SIG-M5 (cell line): ENCODE measurements around the gene PITPNC1.
"Not testable (repeated sequence)": the region's sequence is repeated elsewhere in the genome, so short reads cannot be mapped to it uniquely, and the experiment has no call there.

Source experiments
- DNase-seq: peaks from one replicate; lab custom pipeline; 2025; lab: John Stamatoyannopoulos, UW

PITPNC1 gene

DNA sequence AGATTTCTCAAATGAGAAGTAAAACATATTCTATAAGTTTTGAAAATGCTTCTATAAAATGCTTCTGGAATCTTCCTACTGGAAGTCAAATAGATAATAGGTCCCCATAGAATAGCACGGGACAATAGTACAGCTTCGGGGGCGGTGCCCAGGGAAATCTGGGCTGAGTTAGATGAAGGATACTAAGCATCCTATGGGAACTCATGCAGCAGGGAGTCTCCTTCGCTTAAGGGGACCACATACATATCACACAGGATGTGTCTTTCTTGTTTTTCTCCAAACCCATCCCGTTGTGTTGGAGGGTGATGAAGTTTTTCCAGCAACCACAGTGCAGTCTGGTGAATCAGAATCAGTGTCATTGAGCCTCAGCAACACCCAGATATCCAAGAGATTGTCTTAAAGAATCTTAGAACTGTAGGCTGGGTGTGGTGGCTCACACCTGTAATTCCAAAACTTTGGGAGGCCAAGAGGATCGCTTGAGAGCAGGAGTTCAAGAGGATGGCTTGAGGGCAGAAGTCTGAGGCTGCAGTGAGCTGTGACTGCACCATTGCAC is 84.2 kb downstream of the PITPNC1 start:
- DNase-seq: no peak

GRCh38 chr17:67461876-67462275 is 84.8 kb downstream of the PITPNC1 start:
- no peak for DNase-seq

DNA sequence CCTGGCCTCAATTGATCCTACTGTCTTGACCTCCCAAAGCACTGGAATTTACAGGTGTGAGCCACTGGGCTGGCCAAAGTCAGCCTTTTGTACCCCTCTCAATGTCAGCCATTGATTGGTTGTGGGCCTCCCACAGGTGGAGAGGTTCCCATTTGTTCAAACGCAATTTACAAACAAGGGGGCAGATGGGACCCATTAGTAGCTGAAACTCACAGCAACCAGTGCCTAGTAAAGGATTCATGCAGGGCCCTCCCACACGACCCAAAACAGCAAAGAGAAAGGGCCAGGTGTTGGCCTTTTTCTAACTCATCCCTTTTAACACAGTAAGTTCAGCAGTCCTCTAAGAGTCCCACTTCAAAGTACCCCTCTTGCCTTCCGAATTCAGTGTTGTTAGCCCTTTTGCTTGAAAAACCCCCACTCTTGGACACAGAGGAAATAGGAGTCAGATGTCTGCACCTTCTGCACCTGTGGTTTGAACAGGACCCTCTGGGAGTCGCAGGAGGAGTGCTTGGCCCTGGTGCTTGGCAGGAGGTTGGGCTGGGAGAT is 89.2 kb downstream of the PITPNC1 start:
- DNase-seq: no peak

GRCh38 chr17:67467500-67468455 is 90.7 kb downstream of the PITPNC1 start:
- DNase-seq: no peak

DNA sequence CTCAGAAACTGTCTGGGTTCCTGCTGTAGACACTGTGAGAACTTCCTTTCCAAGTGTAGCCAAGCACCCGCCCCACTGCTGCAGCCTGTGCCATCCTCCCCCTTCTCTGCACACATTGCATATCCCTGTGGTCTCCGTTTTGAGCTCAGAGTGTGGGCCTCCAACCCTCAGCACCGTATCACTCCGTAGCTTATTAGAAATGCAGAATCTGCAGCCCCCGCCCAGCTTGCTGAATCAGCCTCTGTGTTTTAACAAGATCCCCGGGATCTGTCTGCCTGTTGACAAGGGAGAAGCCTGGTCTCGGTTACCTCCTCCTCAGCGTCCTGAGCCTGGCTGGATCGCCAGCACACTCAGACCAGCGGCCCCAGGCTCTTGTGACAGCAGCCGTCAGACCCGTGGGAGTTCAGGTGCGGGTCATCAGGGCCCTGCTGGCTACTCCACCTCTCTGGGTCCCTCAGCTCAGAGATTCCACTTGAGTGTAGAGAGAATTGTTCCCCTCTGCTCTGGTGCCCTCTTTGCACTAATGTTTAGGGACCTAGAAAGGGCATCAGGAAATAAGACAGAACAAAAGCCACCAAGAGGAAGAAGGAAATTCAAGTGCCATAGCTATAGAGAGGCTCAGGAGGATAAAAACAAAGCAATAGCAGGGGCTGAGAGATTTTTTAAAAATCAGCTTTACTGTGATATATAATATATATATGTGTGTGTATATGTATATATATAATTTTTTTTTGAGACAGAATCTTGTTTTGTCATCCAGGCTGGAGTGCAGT is 92.3 kb downstream of the PITPNC1 start:
- no peak for DNase-seq

DNA sequence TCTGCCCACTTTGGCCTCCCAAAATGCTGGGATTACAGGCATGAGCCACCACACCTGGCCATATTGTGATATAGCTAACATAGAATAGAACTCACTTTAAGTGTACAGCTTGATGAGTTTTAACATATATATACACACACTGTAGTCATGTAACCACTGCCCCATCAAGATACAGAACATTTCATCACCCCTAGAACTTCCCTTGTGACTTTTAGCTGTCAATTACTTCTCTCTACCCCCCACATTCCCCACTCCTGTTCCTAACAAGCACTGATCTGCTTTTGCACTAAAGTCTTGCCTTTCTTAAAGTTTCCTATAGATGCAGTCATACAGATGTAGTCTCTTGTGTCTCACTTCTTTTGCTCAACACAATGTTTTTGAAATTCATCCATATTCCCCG is 93.1 kb downstream of the PITPNC1 start:
- no peak for DNase-seq

- no peak for DNase-seq
Observed at GRCh38 chr17:67471118-67471517, 94.0 kb downstream of the PITPNC1 start.

- not testable (repeated sequence) for DNase-seq
Observed at GRCh38 chr17:67472606-67473005, 95.5 kb downstream of the PITPNC1 start.

- no peak for DNase-seq
Observed at GRCh38 chr17:67474081-67474661, 97.1 kb downstream of the PITPNC1 start.

- no peak for DNase-seq
Observed at GRCh38 chr17:67475161-67475937, 98.3 kb downstream of the PITPNC1 start.

DNA sequence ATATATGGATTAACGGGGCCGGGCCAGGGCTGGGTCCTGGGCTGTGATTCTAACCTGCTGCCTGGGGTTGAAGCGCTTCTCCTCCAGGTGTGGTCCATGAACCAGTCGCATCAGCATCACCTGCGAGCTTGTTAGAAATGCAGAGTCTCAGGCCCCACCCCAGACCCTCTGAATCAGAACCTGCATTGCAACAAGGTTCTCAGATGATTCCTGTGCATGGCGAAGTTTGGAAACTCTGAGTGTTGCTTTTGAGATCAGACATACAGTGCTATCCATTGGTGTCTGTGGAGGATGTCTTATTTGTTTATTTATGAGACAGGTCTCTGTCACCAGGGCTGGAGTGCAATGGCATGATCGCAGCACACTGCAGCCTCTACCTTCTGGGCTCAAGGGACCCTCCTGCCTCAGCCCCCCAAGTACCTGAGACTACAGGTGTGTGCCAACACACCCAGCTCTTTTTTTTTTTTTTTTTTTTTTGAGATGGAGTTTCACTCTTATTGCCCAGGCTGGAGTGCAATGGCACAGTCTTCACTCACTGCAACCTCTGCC is 99.8 kb downstream of the PITPNC1 start:
- DNase-seq: no peak

GRCh38 chr17:67477687-67478086 is 100.6 kb downstream of the PITPNC1 start:
- DNase-seq: no peak

- DNase-seq: no peak
Observed at GRCh38 chr17:67478401-67479041, 101.4 kb downstream of the PITPNC1 start.

DNA sequence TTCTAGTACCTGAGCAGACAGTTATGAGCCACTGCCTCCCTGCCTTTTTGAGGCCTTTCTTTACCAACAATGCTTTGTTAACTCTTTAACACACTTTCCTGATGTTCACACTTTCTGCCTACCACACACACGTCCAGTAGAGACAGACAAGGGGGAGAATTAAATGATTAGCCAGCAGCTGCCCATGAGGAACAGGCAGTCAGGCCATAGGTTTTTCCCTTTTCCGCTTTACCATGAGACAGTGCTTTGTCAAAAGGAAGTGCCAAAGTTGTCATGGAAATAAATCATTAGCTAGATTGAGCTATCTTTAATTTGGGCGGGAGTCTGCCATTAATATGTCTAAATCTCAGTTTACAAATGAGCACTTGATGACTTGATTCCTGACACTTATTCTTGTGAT is 102.1 kb downstream of the PITPNC1 start:
- no peak for DNase-seq

DNA sequence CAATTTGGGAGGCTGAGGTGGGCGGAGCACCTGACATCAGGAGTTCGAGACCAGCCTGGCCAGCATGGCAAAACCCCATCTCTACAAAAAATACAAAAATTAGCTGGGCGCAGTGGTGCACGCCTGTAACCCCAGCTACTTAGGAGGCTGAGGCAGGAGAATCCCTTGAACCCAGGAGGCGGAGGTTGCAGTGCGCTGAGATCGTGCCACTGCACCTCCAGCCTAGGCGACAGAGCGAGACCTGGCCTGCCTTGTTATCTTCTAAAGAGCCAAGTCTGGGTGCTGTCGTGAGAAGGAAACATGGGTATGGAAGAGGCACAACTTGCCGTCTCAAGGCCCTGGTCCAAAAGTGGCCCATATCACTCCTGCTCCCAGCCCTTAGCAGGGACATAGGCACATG is 103.9 kb downstream of the PITPNC1 start:
- DNase-seq: not testable (repeated sequence)

- DNase-seq: peak; percentile 65
Observed at GRCh38 chr17:67481808-67482207, 104.7 kb downstream of the PITPNC1 start.

DNA sequence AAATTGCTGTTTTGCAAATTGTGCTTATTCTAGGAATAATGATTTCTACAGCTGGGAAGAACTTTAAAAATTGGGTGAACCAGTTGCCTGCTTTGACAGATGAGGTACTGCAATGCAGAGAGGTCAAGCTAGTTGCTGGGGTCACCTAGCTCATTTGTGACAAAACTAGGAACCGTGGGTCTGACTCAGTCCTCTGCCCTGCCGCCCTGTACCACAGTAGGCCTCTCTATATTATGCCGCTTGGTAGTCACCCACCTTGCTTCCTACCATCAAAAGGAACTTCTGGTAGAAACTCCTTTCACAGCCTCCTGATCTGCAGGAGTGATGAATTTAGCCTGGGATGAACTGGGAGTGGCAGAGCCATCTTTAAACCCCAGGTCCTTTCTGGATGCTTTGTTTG is 105.7 kb downstream of the PITPNC1 start:
- DNase-seq: no peak

DNA sequence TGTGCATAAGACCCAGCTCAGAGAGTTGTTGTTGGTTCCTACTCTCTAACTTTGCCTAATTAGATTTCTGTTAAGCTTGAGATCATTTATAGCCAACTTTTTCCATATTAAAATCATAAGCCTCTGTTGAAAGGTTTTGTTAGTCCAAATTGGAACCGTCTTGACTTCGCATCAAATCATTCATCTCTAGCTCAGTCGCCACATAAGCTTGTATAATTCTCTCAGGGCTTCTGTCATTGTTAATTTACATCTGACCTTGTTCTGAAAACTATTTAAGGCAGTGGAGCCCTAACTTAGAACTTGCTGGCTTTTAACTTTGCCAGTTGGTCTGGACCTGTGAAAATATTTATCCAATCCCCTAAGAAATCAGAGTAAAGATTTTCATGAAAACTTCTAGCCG is 107.2 kb downstream of the PITPNC1 start:
- no peak for DNase-seq

DNA sequence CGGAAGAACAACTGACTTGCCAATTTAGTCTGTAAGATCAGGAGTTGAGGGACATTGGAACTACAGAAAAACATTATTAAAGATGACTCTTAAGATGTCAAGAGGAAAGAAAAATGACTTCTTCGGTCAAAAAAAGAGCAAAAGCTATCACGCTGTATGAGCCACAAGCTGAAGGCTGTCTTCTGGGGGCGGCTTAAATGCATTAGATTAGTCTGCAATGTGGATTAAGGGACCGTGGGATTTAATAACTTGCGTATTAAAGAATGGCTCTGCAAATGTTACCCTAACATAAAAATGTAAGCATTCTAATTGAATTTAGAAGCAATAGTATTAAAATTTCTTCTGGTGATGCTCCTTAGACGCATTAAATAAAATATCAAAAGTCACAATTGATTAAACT is 108.6 kb downstream of the PITPNC1 start:
- no peak for DNase-seq

DNA sequence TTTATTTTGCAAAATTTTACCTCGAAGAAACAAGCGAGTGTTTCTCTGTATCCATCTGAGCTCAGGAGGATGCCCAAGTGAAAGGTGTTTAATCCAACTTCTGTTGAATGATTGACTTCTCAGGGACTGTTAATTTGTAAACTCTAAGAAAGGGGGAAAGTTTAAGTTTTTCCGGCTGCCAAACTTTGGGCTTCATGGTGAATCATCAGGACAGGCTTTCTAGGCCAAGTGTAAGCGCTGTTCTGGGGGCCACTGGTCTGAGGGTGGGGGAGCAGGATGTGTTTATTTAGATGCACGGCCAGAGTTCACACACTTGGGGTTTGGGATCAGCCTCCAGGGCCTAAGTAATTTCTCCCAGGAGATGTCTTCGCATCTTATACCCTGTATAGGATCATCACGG is 110.4 kb downstream of the PITPNC1 start:
- DNase-seq: no peak

- DNase-seq: no peak
Observed at GRCh38 chr17:67488161-67488560, 111.1 kb downstream of the PITPNC1 start.
